LNCAP (cell line): ENCODE results near the gene SLC25A29.

Experiments
- CTCF ChIP-seq: fragments of 450-650 bp; IDR thresholded peaks from 2 replicates; pipeline ENCODE4 v1.5.1; 2017; ENCODE audit warnings: mild to moderate bottlenecking

SLC25A29 gene

GRCh38 chr14:100328495-100329163 is 22.4 kb upstream of the SLC25A29 start:
- no peak for TF ChIP-seq CTCF

- no peak for TF ChIP-seq CTCF
Observed at GRCh38 chr14:100327128-100327527, 20.9 kb upstream of the SLC25A29 start.

GRCh38 chr14:100325958-100326357 is 19.7 kb upstream of the SLC25A29 start:
- TF ChIP-seq CTCF: no peak

GRCh38 chr14:100325231-100325632 is 19.0 kb upstream of the SLC25A29 start:
- TF ChIP-seq CTCF: no peak

- no peak for TF ChIP-seq CTCF
Observed at GRCh38 chr14:100323942-100324307, 17.7 kb upstream of the SLC25A29 start.

- TF ChIP-seq CTCF: no peak
Observed at GRCh38 chr14:100323121-100323941, 17.1 kb upstream of the SLC25A29 start, which contains the start of gene SLC25A47. TSS of gene SLC25A47 (plus strand) at chr14:100323339. CDS start at chr14:100323415, 76 bp downstream.

- TF ChIP-seq CTCF: no peak
Observed at GRCh38 chr14:100322138-100322957, 16.1 kb upstream of the SLC25A29 start.
